Measurements from ENCODE around the gene ARL8B. TPM values are rescaled to one million over a fixed set of nuclear protein-coding genes. Genes with fewer than 3 reads are reported as not detected.

The ARL8B gene
- total and polyA plus RNA-seq, 10 of the 15 experiments (the other 5 are each of a cell fraction or from before 2014, with no cell fraction given), result 22.0 to 80.6 (median 43.7) TPM

- TF ChIP-seq RELB (IDR thresholded peaks at IDR 0.05; ENCODE audit: low read depth), result no peak
- TF ChIP-seq ASH2L (IDR thresholded peaks at IDR 0.05; ENCODE audit: borderline replicate concordance, low read depth), result no peak
- no peak for TF ChIP-seq SP1 (IDR thresholded peaks at IDR 0.05; ENCODE audit: low read depth, low read length)
- TF ChIP-seq RAD51 (IDR thresholded peaks at IDR 0.05), result no peak
- TF ChIP-seq GABPA (IDR thresholded peaks at IDR 0.05; ENCODE audit: low read depth), result no peak
- TF ChIP-seq EGR1 (IDR thresholded peaks at IDR 0.05; ENCODE audit: borderline replicate concordance in 1 of 2, low read depth in 2 of 2, low read length in 2 of 2), result no peak
- no peak for TF ChIP-seq ZNF592 (IDR thresholded peaks at IDR 0.05)
These were observed 48.6 kb upstream of the ARL8B start (continued) for GRCh38 chr3:5073374-5074085.

Measured in GM12878 (cell line).